HG03565 (cell line): ENCODE results near the gene SLC25A3.
"Not testable (repeated sequence)": the region's sequence is repeated elsewhere in the genome, so short reads cannot be mapped to it uniquely, and the experiment has no call there.

Experiments used
- ATAC-seq: cut with Tn5 transposase; IDR thresholded peaks from one replicate; pipeline ENCODE4 v1.9.1; 2021; ENCODE audit warnings: mild to moderate bottlenecking, moderate library complexity; ENCODE audit not compliant: unreplicated experiment

Gene SLC25A3

GRCh38 chr12:98593351-98594049, at the start of gene SLC25A3:
TSS of gene SLC25A3 (plus strand) at chr12:98593686. CDS start at chr12:98593979, 293 bp downstream.
- peak; percentile 100 for ATAC-seq

DNA sequence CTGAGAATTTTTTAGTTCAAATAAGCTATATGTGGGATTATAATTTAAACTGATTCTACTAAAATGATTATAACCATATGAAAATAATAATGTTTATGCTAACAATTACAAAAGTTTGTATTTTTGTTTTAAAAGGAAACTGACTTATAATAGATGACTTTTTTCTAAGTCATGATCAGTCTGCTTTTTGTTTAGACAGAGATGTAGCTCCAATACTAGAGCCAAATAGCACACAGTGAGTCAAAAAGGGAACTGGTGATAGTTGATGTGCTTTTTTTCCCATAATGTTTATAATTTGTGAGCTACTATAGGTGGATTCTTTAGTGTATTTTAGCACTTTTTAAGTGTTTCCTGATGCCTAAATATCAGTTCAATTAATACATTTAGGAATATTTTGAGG, 49.8 kb upstream of the SLC25A3 start:
- ATAC-seq, result no peak

- ATAC-seq, result no peak
These were observed 48.7 kb upstream of the SLC25A3 start for GRCh38 chr12:98544751-98545150.

GRCh38 chr12:98549371-98550110, 43.9 kb upstream of the SLC25A3 start:
- no peak for ATAC-seq

- no peak for ATAC-seq
These were observed 41.7 kb upstream of the SLC25A3 start for GRCh38 chr12:98551787-98552186.

DNA sequence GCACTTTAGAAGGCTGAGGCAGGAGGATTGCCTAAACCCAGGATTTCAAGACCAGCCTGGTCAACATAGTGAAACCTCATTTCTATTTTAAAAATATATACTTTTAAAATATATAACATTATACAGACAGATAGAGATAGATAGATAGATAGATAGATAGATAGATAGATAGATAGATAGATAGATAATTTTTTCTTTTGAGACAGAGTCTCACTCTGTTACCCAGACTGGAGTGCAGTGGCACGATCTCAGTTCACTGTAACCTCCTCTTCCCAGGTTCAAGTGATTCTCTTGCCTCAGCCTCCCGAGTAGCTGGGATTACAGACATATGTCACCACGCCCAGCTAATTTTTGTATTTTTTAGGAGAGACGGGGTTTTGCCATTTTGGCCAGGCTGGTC, 35.4 kb upstream of the SLC25A3 start:
- not testable (repeated sequence) for ATAC-seq

DNA sequence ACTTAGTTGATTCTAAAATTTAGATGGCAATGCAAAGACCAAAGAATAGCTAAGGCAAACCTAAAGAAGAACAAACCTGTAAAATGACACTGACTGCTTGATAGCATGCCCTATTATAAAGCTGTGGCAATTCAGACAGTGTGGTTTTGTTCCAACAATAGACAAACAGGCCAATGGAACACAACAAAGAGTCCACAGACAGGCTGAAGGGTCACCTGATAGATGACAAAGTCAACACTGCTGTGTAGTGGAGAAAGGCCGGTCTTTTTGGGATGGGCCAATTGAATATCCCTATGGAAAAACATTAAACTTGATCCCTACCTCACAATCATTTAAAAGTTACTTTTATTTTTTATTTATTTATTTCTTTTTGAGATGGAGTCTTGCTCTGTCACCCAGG, 33.8 kb upstream of the SLC25A3 start:
- no peak for ATAC-seq

- no peak for ATAC-seq
These were observed 31.6 kb upstream of the SLC25A3 start for GRCh38 chr12:98561846-98562245.

GRCh38 chr12:98572010-98572409, 21.5 kb upstream of the SLC25A3 start:
- no peak for ATAC-seq

- no peak for ATAC-seq
These were observed 19.4 kb upstream of the SLC25A3 start for GRCh38 chr12:98574110-98574509.

- no peak for ATAC-seq
These were observed 18.5 kb upstream of the SLC25A3 start for GRCh38 chr12:98575013-98575412.

DNA sequence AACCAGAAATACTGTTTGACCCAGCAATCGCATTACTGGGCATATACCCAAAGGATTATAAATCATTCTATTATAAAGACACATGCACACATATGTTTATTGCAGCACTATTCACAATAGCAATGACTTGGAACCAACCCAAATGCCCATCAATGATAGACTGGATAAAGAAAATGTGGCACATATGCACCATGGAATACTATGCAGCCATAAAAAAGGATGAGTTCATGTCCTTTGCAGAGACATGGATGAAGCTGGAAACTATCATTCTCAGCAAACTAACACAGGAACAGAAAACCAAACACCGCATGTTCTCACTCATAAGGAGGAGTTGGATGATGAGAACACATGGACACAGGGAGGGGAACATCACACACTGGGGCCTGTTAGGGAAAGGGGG, 16.7 kb upstream of the SLC25A3 start:
- ATAC-seq, result not testable (repeated sequence)

DNA sequence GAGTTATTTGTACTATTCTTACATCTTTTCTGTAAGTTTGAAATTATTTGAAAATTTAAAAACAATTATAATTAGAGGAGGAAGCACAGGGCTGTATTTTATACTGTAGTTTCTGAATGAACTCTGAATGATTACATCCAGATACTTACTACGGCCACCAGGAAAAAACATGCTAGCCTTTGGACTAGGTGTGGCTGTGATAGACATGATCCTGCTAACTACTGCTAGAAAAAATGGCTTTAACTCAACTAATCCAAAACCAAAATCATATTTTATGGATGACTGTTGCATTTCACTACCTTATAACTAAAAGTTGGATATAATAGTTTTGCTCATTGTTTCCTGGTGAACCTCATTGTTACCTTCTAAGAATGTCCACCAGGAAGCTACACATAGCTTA, 15.1 kb upstream of the SLC25A3 start:
- ATAC-seq, result no peak

DNA sequence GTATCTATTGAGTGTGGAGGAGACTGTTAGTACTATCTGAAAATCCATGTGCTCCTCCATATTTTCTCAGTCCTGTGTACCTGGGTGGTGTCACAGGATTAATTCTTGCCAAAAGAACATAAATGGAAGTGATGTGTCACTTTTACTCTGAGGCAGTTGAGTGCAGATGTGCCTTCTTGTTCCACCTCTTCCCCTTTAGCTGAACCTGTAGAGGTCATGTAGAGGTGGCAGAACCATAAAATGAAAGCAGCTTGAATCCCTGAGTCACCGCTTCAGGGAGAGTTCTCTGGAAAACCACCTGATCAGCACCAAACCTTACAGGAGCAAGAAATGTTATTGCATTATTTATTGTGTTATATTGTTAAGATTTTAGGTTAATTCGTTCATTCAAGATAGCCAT, 14.7 kb upstream of the SLC25A3 start:
- no peak for ATAC-seq

- no peak for ATAC-seq
These were observed 14.1 kb upstream of the SLC25A3 start for GRCh38 chr12:98579347-98579746.

DNA sequence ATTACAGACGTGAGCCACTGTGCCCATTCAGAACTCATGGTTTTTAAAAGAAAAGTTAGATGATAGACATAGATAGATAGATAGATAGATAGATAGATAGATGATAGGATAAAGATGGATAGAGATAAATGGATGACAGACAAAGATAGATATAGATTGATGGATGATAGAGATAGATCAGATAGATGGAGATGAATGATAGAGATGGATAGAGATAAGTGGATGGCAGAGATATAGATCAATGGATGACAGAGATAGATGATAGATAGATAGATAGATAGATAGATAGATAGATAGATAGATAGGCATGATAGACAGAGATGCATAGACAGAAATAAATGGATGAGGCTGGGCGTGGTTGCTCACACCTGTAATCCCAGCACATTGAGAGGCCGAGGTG, 13.7 kb upstream of the SLC25A3 start:
- no peak for ATAC-seq

DNA sequence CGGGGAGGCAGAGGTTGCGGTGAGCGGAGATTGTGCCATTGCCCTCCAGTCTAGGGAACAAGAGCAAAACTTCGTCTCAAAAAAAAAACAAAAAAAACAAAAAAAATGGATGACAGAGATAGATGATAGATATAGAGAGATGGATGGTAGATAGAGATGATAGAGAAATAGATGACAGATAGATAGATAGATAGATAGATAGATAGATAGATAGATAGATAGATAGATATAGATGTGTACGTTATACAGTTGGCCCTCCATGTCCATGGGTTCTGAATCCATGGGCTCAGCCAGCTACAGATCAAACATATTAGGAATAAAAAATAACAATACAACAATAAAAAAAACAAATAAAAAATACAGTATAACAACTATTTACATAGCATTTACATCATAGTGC, 12.8 kb upstream of the SLC25A3 start:
- no peak for ATAC-seq

DNA sequence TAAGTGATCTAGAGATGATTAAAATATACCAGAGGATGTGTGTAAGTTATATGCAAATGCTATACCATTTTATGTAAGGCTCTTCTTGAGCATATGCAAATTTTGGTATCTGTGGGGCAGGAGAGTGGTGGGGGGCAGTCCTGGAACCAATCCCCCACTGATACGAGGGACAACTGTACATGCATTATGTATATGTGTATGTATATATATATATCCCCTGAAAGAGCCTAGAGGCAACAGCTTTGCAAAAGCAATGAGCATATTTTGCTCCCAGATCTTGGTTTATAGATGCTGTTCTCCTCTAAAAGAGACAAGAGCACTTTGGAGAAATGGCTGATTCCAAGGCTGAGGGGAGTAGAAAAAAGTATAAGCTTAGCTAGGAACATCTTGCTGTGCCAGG, 12.4 kb upstream of the SLC25A3 start:
- no peak for ATAC-seq

DNA sequence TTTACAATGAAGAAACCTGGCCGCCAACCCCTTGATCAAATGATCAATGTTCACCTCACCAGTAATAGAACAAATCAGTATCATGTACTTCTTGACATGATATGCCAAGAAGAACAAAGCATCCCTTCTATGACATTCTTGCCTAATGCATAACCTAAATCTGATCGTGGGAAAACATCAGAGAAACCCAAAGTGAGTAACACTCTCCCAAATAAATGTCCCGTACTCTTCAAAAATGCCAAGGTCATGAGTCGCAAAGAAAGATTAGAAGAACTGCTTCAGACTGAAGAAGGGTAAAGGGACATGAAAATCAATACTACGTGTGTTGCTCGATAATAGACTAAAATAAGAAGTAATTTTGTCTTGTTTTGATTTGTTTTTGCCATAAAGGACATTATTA, 11.4 kb upstream of the SLC25A3 start:
- no peak for ATAC-seq

- no peak for ATAC-seq
These were observed 6.4 kb upstream of the SLC25A3 start for GRCh38 chr12:98587084-98587483.

- ATAC-seq, result no peak
These were observed 2.3 kb upstream of the SLC25A3 start for GRCh38 chr12:98591209-98591608.

DNA sequence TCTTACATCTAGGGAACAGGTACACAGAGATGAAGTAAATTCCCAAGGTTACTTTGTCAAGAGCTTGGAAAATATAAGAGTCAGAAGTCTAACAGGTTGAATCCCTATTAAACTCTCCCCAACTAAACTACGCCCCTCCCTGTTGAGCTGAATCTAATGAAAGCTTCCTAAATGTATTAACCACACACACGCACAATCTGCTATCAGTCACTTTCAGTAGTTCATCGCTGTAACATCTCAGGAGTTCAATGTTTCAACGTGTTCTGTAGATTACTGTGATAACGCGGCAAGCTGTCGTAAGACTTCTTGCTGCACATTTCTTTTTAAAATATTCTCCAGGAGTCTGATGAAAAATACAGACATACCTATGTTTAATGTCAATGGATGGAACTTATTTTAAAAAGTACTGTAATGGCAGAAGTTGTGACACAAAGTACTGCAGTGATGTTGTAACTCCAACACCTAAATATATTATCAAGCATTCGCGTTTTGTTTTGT, 612 bp upstream of the SLC25A3 start:
- ATAC-seq, result no peak
